IMR-90 (cell line): ENCODE results near the gene AAK1. TPM values are rescaled to one million over a fixed set of nuclear protein-coding genes. Genes with fewer than 3 reads are reported as not detected.

Experiments
- ATAC-seq: fragments of 200-7000 bp; cut with Tn5 transposase; 2 replicates; pipeline ENCODE4 v1.9.1; 2020; ENCODE audit warnings: low read depth, mild to moderate bottlenecking, moderate library complexity
- BruUV-seq: library from RNA; stranded (reverse); fragments of 400-500 nt; replicated peaks from 2 replicates; lab custom pipeline; 2021; lab: Mats Ljungman, UMichigan
- CTCF ChIA-PET: fragments of 300-600 bp; formaldehyde crosslinking; extraction: SDS; loops from one replicate; lab custom pipeline; 2021; ENCODE audit warnings: antibody characterized with exemption; lab: Yijun Ruan, JAX
- POLR2A ChIA-PET: fragments of 300-600 bp; sonication (Branson Sonifier 250); formaldehyde crosslinking; loops from one replicate; lab custom pipeline; 2022; ENCODE audit warnings: antibody characterized with exemption; ENCODE audit not compliant: unreplicated experiment; lab: Charles Lee
- DNase-seq: peaks from one replicate; pipeline ENCODE4 v3.0.0; 2013
- H2AFZ ChIP-seq: replicated peaks from 2 replicates; pipeline ENCODE3; 2013; ENCODE audit warnings: low read length, mild to moderate bottlenecking; ENCODE audit not compliant: poor library complexity
- H2AK5ac ChIP-seq: 2 replicates; pipeline ENCODE4 v1.6.1; 2013; ENCODE audit warnings: low read depth, low read length, inconsistent platforms
- H2AK9ac ChIP-seq: replicated peaks from 2 replicates; pipeline ENCODE3; 2013; ENCODE audit warnings: mild to moderate bottlenecking, low read depth, low read length, moderate library complexity; ENCODE audit not compliant: poor library complexity
- H2BK120ac ChIP-seq: 2 replicates; pipeline ENCODE4 v1.6.1; 2013; ENCODE audit warnings: low read depth, low read length, inconsistent platforms
- H2BK15ac ChIP-seq: 3 replicates; pipeline ENCODE4 v1.6.1; 2013; ENCODE audit warnings: low read depth, low read length, inconsistent platforms
- H2BK20ac ChIP-seq: 2 replicates; pipeline ENCODE4 v1.6.1; 2013; ENCODE audit warnings: low read depth, mild to moderate bottlenecking, inconsistent platforms, low read length, moderate library complexity
- H2BK5ac ChIP-seq: 2 replicates; pipeline ENCODE4 v1.6.1; 2013; ENCODE audit warnings: mild to moderate bottlenecking, low read depth, low read length, inconsistent platforms; ENCODE audit not compliant: poor library complexity, severe bottlenecking
- H3K14ac ChIP-seq: replicated peaks from 2 replicates; pipeline ENCODE4 v1.6.1; 2013; ENCODE audit warnings: low read depth, low read length, inconsistent platforms
- H3K18ac ChIP-seq: 2 replicates; pipeline ENCODE4 v1.6.1; 2013; ENCODE audit warnings: low read depth, low read length, control low read depth
- H3K23ac ChIP-seq: 2 replicates; pipeline ENCODE4 v1.6.1; 2013; ENCODE audit warnings: low read depth, low read length, inconsistent platforms
- H3K27ac ChIP-seq: 2 replicates; pipeline ENCODE4 v1.5.1; 2013; ENCODE audit warnings: mild to moderate bottlenecking, control low read depth, low read length; ENCODE audit not compliant: insufficient read depth
- H3K27me3 ChIP-seq: 2 replicates; pipeline ENCODE4 v1.6.1; 2013; ENCODE audit warnings: low read length; ENCODE audit not compliant: control insufficient read depth, insufficient read depth
- H3K36me3 ChIP-seq: 2 replicates; pipeline ENCODE4 v1.6.1; 2013; ENCODE audit warnings: low read length, mixed read lengths; ENCODE audit not compliant: control insufficient read depth, insufficient read depth
- H3K4ac ChIP-seq: 2 replicates; pipeline ENCODE4 v1.6.1; 2013; ENCODE audit warnings: low read depth, low read length, inconsistent platforms
- H3K4me1 ChIP-seq: 2 replicates; pipeline ENCODE4 v1.6.1; 2013; ENCODE audit warnings: low read length, mixed read lengths; ENCODE audit not compliant: control insufficient read depth, insufficient read depth
- H3K4me2 ChIP-seq: 2 replicates; pipeline ENCODE4 v1.6.1; 2013; ENCODE audit warnings: low read depth, mild to moderate bottlenecking, control low read depth, low read length, moderate library complexity
- H3K4me3 ChIP-seq: 2 replicates; pipeline ENCODE4 v1.5.1; 2013; ENCODE audit warnings: low read depth, mild to moderate bottlenecking, control low read depth, low read length, moderate library complexity; ENCODE audit not compliant: insufficient read depth
- H3K56ac ChIP-seq: 2 replicates; pipeline ENCODE4 v1.6.1; 2013; ENCODE audit warnings: low read length, inconsistent platforms; ENCODE audit not compliant: insufficient read depth; ENCODE audit errors: extremely low read depth
- H3K79me1 ChIP-seq, 2 experiments: 2 replicates each; pipeline ENCODE4 v1.6.1; 2013; ENCODE audit warnings: low read length in 2 of 2, inconsistent platforms in 1 of 2, low read depth in 1 of 2
- H3K9ac ChIP-seq: 2 replicates; pipeline ENCODE4 v1.6.1; 2013; ENCODE audit warnings: low read depth, low read length, control low read depth
- H3K9me1 ChIP-seq: 2 replicates; pipeline ENCODE4 v1.6.1; 2013; ENCODE audit warnings: low read length, inconsistent platforms; ENCODE audit not compliant: insufficient read depth
- H3K9me3 ChIP-seq: 2 replicates; pipeline ENCODE4 v1.6.1; 2013; ENCODE audit warnings: low read length; ENCODE audit not compliant: control insufficient read depth, insufficient read depth
- H4K20me1 ChIP-seq: 2 replicates; pipeline ENCODE4 v1.6.1; 2013; ENCODE audit warnings: low read length, inconsistent platforms; ENCODE audit not compliant: insufficient read depth
- H4K5ac ChIP-seq: 2 replicates; pipeline ENCODE4 v1.6.1; 2013; ENCODE audit warnings: mild to moderate bottlenecking, low read depth, low read length, control low read depth
- H4K8ac ChIP-seq, 2 experiments: 2 replicates each; pipeline ENCODE4 v1.6.1; 2013; ENCODE audit warnings: low read depth in 2 of 2, low read length in 2 of 2, control low read depth in 1 of 2, inconsistent platforms in 1 of 2
- H4K91ac ChIP-seq: 2 replicates; pipeline ENCODE4 v1.6.1; 2013; ENCODE audit warnings: low read depth, low read length, inconsistent platforms; ENCODE audit not compliant: insufficient read depth
- CEBPB ChIP-seq: IDR thresholded peaks from 2 replicates; pipeline ENCODE4 v1.6.1; 2012; ENCODE audit warnings: low read depth, low read length, improper control_type of control experiment
- CHD1 ChIP-seq: IDR thresholded peaks from 2 replicates; pipeline ENCODE4 v1.6.1; 2012; ENCODE audit warnings: low read depth, low read length, improper control_type of control experiment
- FOS ChIP-seq: fragments of 150-350 bp; IDR thresholded peaks from 2 replicates; pipeline ENCODE4 v1.6.1; 2016; ENCODE audit warnings: low read depth, low read length
- MAZ ChIP-seq: IDR thresholded peaks from 2 replicates; pipeline ENCODE4 v1.6.1; 2012; ENCODE audit warnings: low read depth, mild to moderate bottlenecking, low read length, improper control_type of control experiment, moderate library complexity, borderline replicate concordance
- RAD21 ChIP-seq: IDR thresholded peaks from 2 replicates; pipeline ENCODE4 v1.6.1; 2012; ENCODE audit warnings: low read length, improper control_type of control experiment
- RCOR1 ChIP-seq: IDR thresholded peaks from 2 replicates; pipeline ENCODE4 v1.6.1; 2012; ENCODE audit warnings: mild to moderate bottlenecking, low read length, improper control_type of control experiment; ENCODE audit not compliant: insufficient replicate concordance
- WGBS, 2 experiments: methylation state at CpG; one replicate each; pipeline versions ENCODE4 v1.1.5 to v1.1.7; 2013; ENCODE audit warnings: missing lambda C conversion rate in 2 of 2; ENCODE audit not compliant: insufficient read length in 1 of 2; ENCODE audit errors: extremely low coverage in 2 of 2; 5-methylcytosine and 5-hydroxymethylcytosine counted together
- dilution Hi-C: fragments of 300-500 bp; cut with HindIII; formaldehyde crosslinking; loops from one replicate; pipeline ENCODE4 v1.14.3; 2018; ENCODE audit warnings: low sequenced_read_pairs; ENCODE audit not compliant: unreplicated experiment
- in situ Hi-C: fragments of 300-500 bp; cut with MboI; formaldehyde crosslinking; loops from 3 replicates; pipeline ENCODE4 v1.14.3; 2019; ENCODE audit warnings: low sequenced_read_pairs, inconsistent platforms, mixed read lengths
- intact Hi-C: fragments of 100-400 bp; cut with micrococcal nuclease; formaldehyde crosslinking; loops from 2 replicates; pipeline ENCODE4 v1.10.0; 2022
- polyA plus RNA-seq, 3 experiments: library from polyadenylated mRNA; depleted of rRNA; stranded (reverse); fragments of >200 nt; gene quantifications; 2 replicates each; pipeline ENCODE4 v1.2.3, GENCODE V29; 2012; ENCODE audit warnings: low replicate concordance in 1 of 3
- total RNA-seq: library from RNA; depleted of rRNA; stranded (reverse); fragments of >200 nt; gene quantifications from 2 replicates; pipeline ENCODE4 v1.2.3, GENCODE V29; 2012

AAK1 gene
- total and polyA plus RNA-seq, 2 of the 4 experiments (the other 2 are of a cell fraction): 21.9 to 26.5 TPM

DNA sequence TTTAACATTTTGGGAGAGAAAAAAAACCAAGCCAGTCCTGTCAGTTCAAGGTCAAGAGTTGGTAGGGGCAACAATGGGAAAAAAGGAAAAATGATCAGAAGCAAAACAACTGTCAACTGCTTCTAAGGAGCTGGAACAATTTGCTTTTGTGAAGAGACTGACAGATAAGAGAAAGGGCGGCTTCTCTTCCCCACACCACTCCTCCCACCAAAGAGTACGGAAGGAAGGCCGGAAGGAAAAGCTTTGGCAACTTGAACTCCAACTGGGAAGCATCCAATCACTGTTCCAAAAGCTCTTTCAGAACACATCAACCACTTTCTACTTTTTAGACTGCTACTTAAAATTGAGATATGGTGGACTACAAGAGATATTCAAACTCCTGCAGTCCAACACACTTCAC is 148.5 kb downstream of the AAK1 start:
- H3K9me3 ChIP-seq: no peaks in the 10 kb centered on the region
- H2AK9ac ChIP-seq: no peak overlapping the region
- dilution Hi-C loops (no loop called here), intact Hi-C loops (no loop called here), in situ Hi-C loops (no loop called here)
- H2AFZ ChIP-seq: no peak overlapping the region
- CTCF ChIA-PET: no interaction called here
- H4K8ac ChIP-seq: no peak overlapping the region
- no peak for DNase-seq
- no peak overlapping the region for H3K4me3 ChIP-seq
- no peak overlapping the region for H4K5ac ChIP-seq
- H4K91ac ChIP-seq: no peak overlapping the region
- peaks cover 9 to 18% of the 10 kb centered on the region in 2 experiments; a peak in 3 of 4 replicates for H3K79me1 ChIP-seq
- no peak overlapping the region for H2BK20ac ChIP-seq
- H3K14ac ChIP-seq: no peak overlapping the region
- TF ChIP-seq RAD21 (no peak), FOS (no peak), MAZ (no peak), RCOR1 (no peak), CEBPB (no peak), CHD1 (no peak)
- H3K27me3 ChIP-seq: no peaks in the 10 kb centered on the region
- POLR2A ChIA-PET: no interaction called here
- no peak overlapping the region for H2BK15ac ChIP-seq
- H3K4me2 ChIP-seq: no peak overlapping the region
- peaks cover 7% of the 10 kb centered on the region for H3K9me1 ChIP-seq
- no peak overlapping the region for H3K23ac ChIP-seq
- H2BK120ac ChIP-seq: no peak overlapping the region
- ATAC-seq: no peak
- no peaks in the 10 kb centered on the region for H4K20me1 ChIP-seq
- no peak overlapping the region for H3K18ac ChIP-seq
- no peaks in the 10 kb centered on the region for H3K4me1 ChIP-seq
- no CpG with 5 or more reads among the region's 3 CpGs for WGBS, 2 experiments
- H3K36me3 ChIP-seq: peaks cover 26% of the 10 kb centered on the region
- no peak overlapping the region for H2AK5ac ChIP-seq
- no peak overlapping the region for H3K56ac ChIP-seq
- H2BK5ac ChIP-seq: no peak overlapping the region
- H3K4ac ChIP-seq: no peak overlapping the region
- H3K27ac ChIP-seq: no peak overlapping the region
- no TSS peak for BruUV-seq
- no peak overlapping the region for H3K9ac ChIP-seq
